GM23338 (cell line): ENCODE measurements around the gene RYR1. TPM values are rescaled to one million over a fixed set of nuclear protein-coding genes. Genes with fewer than 3 reads are reported as not detected.

Source experiments
- ATAC-seq: fragments of 200-7000 bp; cut with Tn5 transposase; 3 replicates; pipeline ENCODE4 v1.9.1; 2020
- DNase-seq: peaks from one replicate; pipeline ENCODE4 v3.0.0-alpha.2; 2015; ENCODE audit warnings: low spot score
- H2AFZ ChIP-seq: fragments of 200-600 bp; sonication (generic); 2 replicates; pipeline ENCODE4 v1.8.0; 2016; ENCODE audit warnings: antibody characterized with exemption, mild to moderate bottlenecking, moderate library complexity
- H3F3A ChIP-seq: fragments of 200-600 bp; sonication (generic); replicated peaks from 2 replicates; pipeline ENCODE4 v1.8.0; 2017; ENCODE audit warnings: antibody characterized with exemption, mixed run types, low read depth
- H3K27ac ChIP-seq: fragments of 200-600 bp; sonication (generic); 2 replicates; pipeline ENCODE4 v1.6.1; 2016; ENCODE audit warnings: low read depth
- H3K27me3 ChIP-seq: fragments of 200-600 bp; sonication (generic); 2 replicates; pipeline ENCODE4 v1.8.0; 2016; ENCODE audit warnings: mild to moderate bottlenecking, mixed run types, moderate library complexity; ENCODE audit not compliant: insufficient read depth
- H3K36me3 ChIP-seq: fragments of 200-600 bp; sonication (generic); 2 replicates; pipeline ENCODE4 v1.8.0; 2016; ENCODE audit warnings: mild to moderate bottlenecking; ENCODE audit not compliant: insufficient read depth
- H3K4me1 ChIP-seq: fragments of 200-600 bp; sonication (generic); 2 replicates; pipeline ENCODE4 v1.8.0; 2016; ENCODE audit warnings: mild to moderate bottlenecking, moderate library complexity; ENCODE audit not compliant: insufficient read depth
- H3K4me2 ChIP-seq: fragments of 200-600 bp; sonication (generic); 2 replicates; pipeline ENCODE4 v1.7.1; 2017; ENCODE audit warnings: mixed run types
- H3K4me3 ChIP-seq: fragments of 200-600 bp; sonication (generic); 2 replicates; pipeline ENCODE4 v1.6.1; 2016; ENCODE audit warnings: mixed run types
- H3K79me2 ChIP-seq: fragments of 200-600 bp; sonication (generic); replicated peaks from 2 replicates; pipeline ENCODE4 v1.8.0; 2017; ENCODE audit warnings: mild to moderate bottlenecking; ENCODE audit not compliant: insufficient read depth
- H3K9me2 ChIP-seq: fragments of 200-600 bp; sonication (generic); 2 replicates; pipeline ENCODE4 v1.8.0; 2017; ENCODE audit not compliant: insufficient read depth
- H4K20me1 ChIP-seq: fragments of 200-600 bp; sonication (generic); replicated peaks from 2 replicates; pipeline ENCODE4 v1.8.0; 2017; ENCODE audit warnings: mild to moderate bottlenecking; ENCODE audit not compliant: insufficient read depth
- H3K27ac Mint-ChIP-seq: 2 replicates; pipeline ENCODE4 v1.8.0; 2020; ENCODE audit warnings: inconsistent platforms, mild to moderate bottlenecking, moderate library complexity, mixed read lengths
- H3K27me3 Mint-ChIP-seq: 3 replicates; pipeline ENCODE4 v1.8.0; 2022; ENCODE audit warnings: low read depth, mild to moderate bottlenecking, moderate library complexity, mixed read lengths, inconsistent platforms; ENCODE audit not compliant: insufficient read depth, poor library complexity
- H3K36me3 Mint-ChIP-seq: 3 replicates; pipeline ENCODE4 v1.8.0; 2021; ENCODE audit warnings: low read depth, mild to moderate bottlenecking, inconsistent platforms, moderate library complexity, mixed read lengths
- H3K4me1 Mint-ChIP-seq: 3 replicates; pipeline ENCODE4 v1.8.0; 2020; ENCODE audit warnings: mild to moderate bottlenecking, inconsistent platforms, mixed read lengths
- H3K4me3 Mint-ChIP-seq: 3 replicates; pipeline ENCODE4 v1.8.0; 2021; ENCODE audit warnings: moderate library complexity, mild to moderate bottlenecking, inconsistent platforms, mixed read lengths
- H3K9me3 Mint-ChIP-seq: 3 replicates; pipeline ENCODE4 v1.8.0; 2020; ENCODE audit warnings: moderate library complexity, mild to moderate bottlenecking, inconsistent platforms, mixed read lengths
- CREB1 ChIP-seq: fragments of 250-450 bp; sonication (Bioruptor Pico); IDR thresholded peaks from 2 replicates; pipeline ENCODE4 v1.5.0; 2020; ENCODE audit warnings: low read depth, mild to moderate bottlenecking, moderate library complexity
- EZH2 ChIP-seq: fragments of 200-600 bp; sonication (generic); IDR thresholded peaks from one replicate; pipeline ENCODE4 v1.8.0; 2017; ENCODE audit warnings: antibody characterized with exemption, mild to moderate bottlenecking, low read depth; ENCODE audit not compliant: unreplicated experiment
- EZH2phosphoT487 ChIP-seq: fragments of 200-600 bp; sonication (generic); IDR thresholded peaks from one replicate; pipeline ENCODE4 v1.8.1; 2018; ENCODE audit warnings: antibody characterized with exemption; ENCODE audit not compliant: unreplicated experiment
- JUNB ChIP-seq: IDR thresholded peaks from one replicate; pipeline ENCODE4 v1.6.1; 2016; ENCODE audit warnings: antibody characterized with exemption; ENCODE audit not compliant: unreplicated experiment
- NANOG ChIP-seq: IDR thresholded peaks from 2 replicates; pipeline ENCODE4 v1.6.1; 2016; ENCODE audit warnings: antibody characterized with exemption, borderline replicate concordance
- POLR2AphosphoS5 ChIP-seq: IDR thresholded peaks from 2 replicates; pipeline ENCODE4 v1.6.1; 2016; ENCODE audit warnings: antibody characterized with exemption, low read depth
- STAT1 ChIP-seq: IDR thresholded peaks from one replicate; pipeline ENCODE4 v1.6.1; 2016; ENCODE audit warnings: antibody characterized with exemption; ENCODE audit not compliant: unreplicated experiment
- ZNF114 ChIP-seq: fragments of 250-450 bp; sonication (Bioruptor Pico); IDR thresholded peaks from 2 replicates; pipeline ENCODE4 v1.5.0; 2020; ENCODE audit warnings: mild to moderate bottlenecking, moderate library complexity
- ZNF331 ChIP-seq: fragments of 250-450 bp; sonication (Bioruptor Pico); IDR thresholded peaks from 2 replicates; pipeline ENCODE4 v1.5.0; 2020; ENCODE audit warnings: low read depth, mild to moderate bottlenecking, moderate library complexity
- polyA plus RNA-seq: library from polyadenylated mRNA; unstranded; fragments of >200 nt; fragmentation: Nextera tagmentation; extraction: Ambion mirVana; gene quantifications from 2 replicates; pipeline ENCODE4 v1.2.1, GENCODE V29; 2016
- total RNA-seq: library from RNA; depleted of rRNA; stranded (reverse); fragments of >200 nt; shearing (Covaris generic); gene quantifications from 2 replicates; pipeline ENCODE4 v1.2.3, GENCODE V29; 2014
- TF ChIP-seq, protein P1 (sequence below), 2 experiments: fragments of 200-600 bp in 1 of 2; sonication (generic) in 1 of 2; conservative IDR thresholded peaks; 2 replicates each; pipeline versions ENCODE4 v1.5.1 to v1.6.1; 2016 to 2017; ENCODE audit warnings: antibody characterized with exemption in 2 of 2, low read depth in 2 of 2, mild to moderate bottlenecking in 2 of 2, moderate library complexity in 1 of 2
- TF ChIP-seq, protein P2 (sequence below): IDR thresholded peaks from one replicate; pipeline ENCODE4 v1.6.1; 2018; ENCODE audit warnings: antibody characterized with exemption; ENCODE audit not compliant: unreplicated experiment
- TF ChIP-seq, protein P3 (sequence below): fragments of 250-450 bp; sonication (Bioruptor Pico); IDR thresholded peaks from 2 replicates; pipeline ENCODE4 v1.5.0; 2020; ENCODE audit warnings: mild to moderate bottlenecking, moderate library complexity

RYR1 gene
- total and polyA plus RNA-seq, 2 experiments from 2014 or later: 4.0 to 26.7 TPM

DNA sequence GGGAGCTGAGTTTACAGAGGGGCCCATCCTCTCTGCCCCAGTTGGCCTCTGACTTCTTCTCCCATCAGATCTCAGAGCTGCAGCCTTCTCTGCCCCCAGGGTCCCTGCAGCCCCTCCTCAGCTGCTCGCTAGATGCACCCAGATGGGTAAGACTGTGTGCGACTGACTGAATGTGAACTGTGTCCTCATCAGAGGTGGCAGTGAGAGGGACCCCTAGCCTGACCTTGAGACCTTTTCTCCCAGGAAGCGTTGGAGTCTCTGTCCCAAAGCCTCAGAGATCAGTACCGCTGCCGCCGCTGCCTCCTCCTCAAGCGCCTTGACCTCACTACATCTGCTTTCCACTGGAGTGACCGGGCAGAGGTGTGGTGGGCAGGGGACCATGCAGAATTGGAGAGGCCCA lies 28.2 kb upstream of the RYR1 start:
- Mint-ChIP-seq H3K4me1 (no peaks in the 10 kb centered on the region; the same call in 2 of the 3 replicates), H3K4me3 (no peak overlapping the region), H3K27ac (no peak overlapping the region), H3K36me3 (peaks cover 3% of the 10 kb centered on the region; the same call in 1 of the 3 replicates), H3K27me3 (peaks cover 24% of the 10 kb centered on the region), H3K9me3 (no peaks in the 10 kb centered on the region)
- Histone ChIP-seq H3K4me2 (no peak overlapping the region), H4K20me1 (no peaks in the 10 kb centered on the region; the same call in 1 of the 2 replicates), H3K79me2 (no peaks in the 10 kb centered on the region), H3K27ac (no peak overlapping the region), H3K4me1 (no peaks in the 10 kb centered on the region), H3K9me2 (no peaks in the 10 kb centered on the region), H2AFZ (no peak overlapping the region), H3K27me3 (peaks cover 24% of the 10 kb centered on the region), H3K36me3 (no peaks in the 10 kb centered on the region), H3K4me3 (no peak overlapping the region), H3F3A (no peaks in the 10 kb centered on the region)
- TF ChIP-seq EZH2 (no peak), ZNF331 (no peak), EZH2phosphoT487 (no peak), STAT1 (no peak), NANOG (no peak), POLR2AphosphoS5 (no peak), ZNF114 (CRISPR knock-in tag) (no peak), JUNB (no peak), CREB1 (CRISPR knock-in tag) (no peak)
- TF ChIP-seq, protein P1, sequence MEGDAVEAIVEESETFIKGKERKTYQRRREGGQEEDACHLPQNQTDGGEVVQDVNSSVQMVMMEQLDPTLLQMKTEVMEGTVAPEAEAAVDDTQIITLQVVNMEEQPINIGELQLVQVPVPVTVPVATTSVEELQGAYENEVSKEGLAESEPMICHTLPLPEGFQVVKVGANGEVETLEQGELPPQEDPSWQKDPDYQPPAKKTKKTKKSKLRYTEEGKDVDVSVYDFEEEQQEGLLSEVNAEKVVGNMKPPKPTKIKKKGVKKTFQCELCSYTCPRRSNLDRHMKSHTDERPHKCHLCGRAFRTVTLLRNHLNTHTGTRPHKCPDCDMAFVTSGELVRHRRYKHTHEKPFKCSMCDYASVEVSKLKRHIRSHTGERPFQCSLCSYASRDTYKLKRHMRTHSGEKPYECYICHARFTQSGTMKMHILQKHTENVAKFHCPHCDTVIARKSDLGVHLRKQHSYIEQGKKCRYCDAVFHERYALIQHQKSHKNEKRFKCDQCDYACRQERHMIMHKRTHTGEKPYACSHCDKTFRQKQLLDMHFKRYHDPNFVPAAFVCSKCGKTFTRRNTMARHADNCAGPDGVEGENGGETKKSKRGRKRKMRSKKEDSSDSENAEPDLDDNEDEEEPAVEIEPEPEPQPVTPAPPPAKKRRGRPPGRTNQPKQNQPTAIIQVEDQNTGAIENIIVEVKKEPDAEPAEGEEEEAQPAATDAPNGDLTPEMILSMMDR (conservative IDR thresholded peaks at IDR 0.05; ENCODE audit: low read depth in 2 of 2): no peak
- TF ChIP-seq, protein P2, sequence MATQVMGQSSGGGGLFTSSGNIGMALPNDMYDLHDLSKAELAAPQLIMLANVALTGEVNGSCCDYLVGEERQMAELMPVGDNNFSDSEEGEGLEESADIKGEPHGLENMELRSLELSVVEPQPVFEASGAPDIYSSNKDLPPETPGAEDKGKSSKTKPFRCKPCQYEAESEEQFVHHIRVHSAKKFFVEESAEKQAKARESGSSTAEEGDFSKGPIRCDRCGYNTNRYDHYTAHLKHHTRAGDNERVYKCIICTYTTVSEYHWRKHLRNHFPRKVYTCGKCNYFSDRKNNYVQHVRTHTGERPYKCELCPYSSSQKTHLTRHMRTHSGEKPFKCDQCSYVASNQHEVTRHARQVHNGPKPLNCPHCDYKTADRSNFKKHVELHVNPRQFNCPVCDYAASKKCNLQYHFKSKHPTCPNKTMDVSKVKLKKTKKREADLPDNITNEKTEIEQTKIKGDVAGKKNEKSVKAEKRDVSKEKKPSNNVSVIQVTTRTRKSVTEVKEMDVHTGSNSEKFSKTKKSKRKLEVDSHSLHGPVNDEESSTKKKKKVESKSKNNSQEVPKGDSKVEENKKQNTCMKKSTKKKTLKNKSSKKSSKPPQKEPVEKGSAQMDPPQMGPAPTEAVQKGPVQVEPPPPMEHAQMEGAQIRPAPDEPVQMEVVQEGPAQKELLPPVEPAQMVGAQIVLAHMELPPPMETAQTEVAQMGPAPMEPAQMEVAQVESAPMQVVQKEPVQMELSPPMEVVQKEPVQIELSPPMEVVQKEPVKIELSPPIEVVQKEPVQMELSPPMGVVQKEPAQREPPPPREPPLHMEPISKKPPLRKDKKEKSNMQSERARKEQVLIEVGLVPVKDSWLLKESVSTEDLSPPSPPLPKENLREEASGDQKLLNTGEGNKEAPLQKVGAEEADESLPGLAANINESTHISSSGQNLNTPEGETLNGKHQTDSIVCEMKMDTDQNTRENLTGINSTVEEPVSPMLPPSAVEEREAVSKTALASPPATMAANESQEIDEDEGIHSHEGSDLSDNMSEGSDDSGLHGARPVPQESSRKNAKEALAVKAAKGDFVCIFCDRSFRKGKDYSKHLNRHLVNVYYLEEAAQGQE: no peak
- TF ChIP-seq, protein P3, sequence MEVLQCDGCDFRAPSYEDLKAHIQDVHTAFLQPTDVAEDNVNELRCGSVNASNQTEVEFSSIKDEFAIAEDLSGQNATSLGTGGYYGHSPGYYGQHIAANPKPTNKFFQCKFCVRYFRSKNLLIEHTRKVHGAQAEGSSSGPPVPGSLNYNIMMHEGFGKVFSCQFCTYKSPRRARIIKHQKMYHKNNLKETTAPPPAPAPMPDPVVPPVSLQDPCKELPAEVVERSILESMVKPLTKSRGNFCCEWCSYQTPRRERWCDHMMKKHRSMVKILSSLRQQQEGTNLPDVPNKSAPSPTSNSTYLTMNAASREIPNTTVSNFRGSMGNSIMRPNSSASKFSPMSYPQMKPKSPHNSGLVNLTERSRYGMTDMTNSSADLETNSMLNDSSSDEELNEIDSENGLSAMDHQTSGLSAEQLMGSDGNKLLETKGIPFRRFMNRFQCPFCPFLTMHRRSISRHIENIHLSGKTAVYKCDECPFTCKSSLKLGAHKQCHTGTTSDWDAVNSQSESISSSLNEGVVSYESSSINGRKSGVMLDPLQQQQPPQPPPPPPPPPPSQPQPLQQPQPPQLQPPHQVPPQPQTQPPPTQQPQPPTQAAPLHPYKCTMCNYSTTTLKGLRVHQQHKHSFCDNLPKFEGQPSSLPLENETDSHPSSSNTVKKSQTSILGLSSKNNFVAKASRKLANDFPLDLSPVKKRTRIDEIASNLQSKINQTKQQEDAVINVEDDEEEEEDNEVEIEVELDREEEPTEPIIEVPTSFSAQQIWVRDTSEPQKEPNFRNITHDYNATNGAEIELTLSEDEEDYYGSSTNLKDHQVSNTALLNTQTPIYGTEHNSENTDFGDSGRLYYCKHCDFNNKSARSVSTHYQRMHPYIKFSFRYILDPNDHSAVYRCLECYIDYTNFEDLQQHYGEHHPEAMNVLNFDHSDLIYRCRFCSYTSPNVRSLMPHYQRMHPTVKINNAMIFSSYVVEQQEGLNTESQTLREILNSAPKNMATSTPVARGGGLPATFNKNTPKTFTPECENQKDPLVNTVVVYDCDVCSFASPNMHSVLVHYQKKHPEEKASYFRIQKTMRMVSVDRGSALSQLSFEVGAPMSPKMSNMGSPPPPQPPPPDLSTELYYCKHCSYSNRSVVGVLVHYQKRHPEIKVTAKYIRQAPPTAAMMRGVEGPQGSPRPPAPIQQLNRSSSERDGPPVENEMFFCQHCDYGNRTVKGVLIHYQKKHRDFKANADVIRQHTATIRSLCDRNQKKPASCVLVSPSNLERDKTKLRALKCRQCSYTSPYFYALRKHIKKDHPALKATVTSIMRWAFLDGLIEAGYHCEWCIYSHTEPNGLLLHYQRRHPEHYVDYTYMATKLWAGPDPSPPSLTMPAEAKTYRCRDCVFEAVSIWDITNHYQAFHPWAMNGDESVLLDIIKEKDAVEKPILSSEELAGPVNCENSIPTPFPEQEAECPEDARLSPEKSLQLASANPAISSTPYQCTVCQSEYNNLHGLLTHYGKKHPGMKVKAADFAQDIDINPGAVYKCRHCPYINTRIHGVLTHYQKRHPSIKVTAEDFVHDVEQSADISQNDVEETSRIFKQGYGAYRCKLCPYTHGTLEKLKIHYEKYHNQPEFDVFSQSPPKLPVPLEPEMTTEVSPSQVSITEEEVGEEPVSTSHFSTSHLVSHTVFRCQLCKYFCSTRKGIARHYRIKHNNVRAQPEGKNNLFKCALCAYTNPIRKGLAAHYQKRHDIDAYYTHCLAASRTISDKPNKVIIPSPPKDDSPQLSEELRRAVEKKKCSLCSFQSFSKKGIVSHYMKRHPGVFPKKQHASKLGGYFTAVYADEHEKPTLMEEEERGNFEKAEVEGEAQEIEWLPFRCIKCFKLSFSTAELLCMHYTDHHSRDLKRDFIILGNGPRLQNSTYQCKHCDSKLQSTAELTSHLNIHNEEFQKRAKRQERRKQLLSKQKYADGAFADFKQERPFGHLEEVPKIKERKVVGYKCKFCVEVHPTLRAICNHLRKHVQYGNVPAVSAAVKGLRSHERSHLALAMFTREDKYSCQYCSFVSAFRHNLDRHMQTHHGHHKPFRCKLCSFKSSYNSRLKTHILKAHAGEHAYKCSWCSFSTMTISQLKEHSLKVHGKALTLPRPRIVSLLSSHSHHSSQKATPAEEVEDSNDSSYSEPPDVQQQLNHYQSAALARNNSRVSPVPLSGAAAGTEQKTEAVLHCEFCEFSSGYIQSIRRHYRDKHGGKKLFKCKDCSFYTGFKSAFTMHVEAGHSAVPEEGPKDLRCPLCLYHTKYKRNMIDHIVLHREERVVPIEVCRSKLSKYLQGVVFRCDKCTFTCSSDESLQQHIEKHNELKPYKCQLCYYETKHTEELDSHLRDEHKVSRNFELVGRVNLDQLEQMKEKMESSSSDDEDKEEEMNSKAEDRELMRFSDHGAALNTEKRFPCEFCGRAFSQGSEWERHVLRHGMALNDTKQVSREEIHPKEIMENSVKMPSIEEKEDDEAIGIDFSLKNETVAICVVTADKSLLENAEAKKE (CRISPR knock-in tag): no peak
- no peak for DNase-seq
- no peak for ATAC-seq
